Liver (tissue), 9 donors: ENCODE results near the gene ZC3H12C. TPM values are rescaled to one million over a fixed set of nuclear protein-coding genes. Genes with fewer than 3 reads are reported as not detected.

Experiments
- DNase-seq: peaks from one replicate; pipeline ENCODE4 v3.0.0-alpha.2; 2017; ENCODE audit warnings: low spot score
- H3K27ac ChIP-seq, 2 donors: one replicate each; pipeline ENCODE4 v1.7.0; 2013; ENCODE audit warnings: inconsistent platforms in 2 of 2, low read length in 2 of 2, control low read depth in 1 of 2, low read depth in 1 of 2, mild to moderate bottlenecking in 1 of 2
- H3K27me3 ChIP-seq, 4 donors: one replicate each; pipeline versions ENCODE4 v1.6.1 to v1.7.0; 2013; ENCODE audit warnings: low read length in 3 of 4, inconsistent platforms in 1 of 4, mild to moderate bottlenecking in 1 of 4, moderate library complexity in 1 of 4; ENCODE audit not compliant: control insufficient read depth in 4 of 4, insufficient read depth in 4 of 4
- H3K36me3 ChIP-seq, 4 donors: one replicate each; pipeline versions ENCODE4 v1.6.1 to v1.7.0; 2013; ENCODE audit warnings: low read length in 3 of 4, mild to moderate bottlenecking in 3 of 4, low read depth in 1 of 4, moderate library complexity in 1 of 4; ENCODE audit not compliant: control insufficient read depth in 4 of 4, insufficient read depth in 3 of 4
- H3K4me1 ChIP-seq, 4 donors: one replicate each; pipeline versions ENCODE4 v1.6.1 to v1.7.0; 2013; ENCODE audit warnings: low read length in 3 of 4, mild to moderate bottlenecking in 3 of 4, moderate library complexity in 1 of 4; ENCODE audit not compliant: control insufficient read depth in 4 of 4, insufficient read depth in 4 of 4
- H3K4me3 ChIP-seq, 3 donors: one replicate each; pipeline versions ENCODE4 v1.6.1 to v1.7.0; 2013; ENCODE audit warnings: low read length in 3 of 3, control low read depth in 1 of 3, low read depth in 1 of 3, mild to moderate bottlenecking in 1 of 3
- H3K9ac ChIP-seq, 2 donors: one replicate each; pipeline ENCODE4 v1.7.0; 2013; ENCODE audit warnings: low read length in 2 of 2, mild to moderate bottlenecking in 2 of 2, moderate library complexity in 2 of 2, control low read depth in 1 of 2, low read depth in 1 of 2
- H3K9me3 ChIP-seq, 4 donors: one replicate each; pipeline versions ENCODE4 v1.6.1 to v1.7.0; 2013; ENCODE audit warnings: low read length in 3 of 4; ENCODE audit not compliant: control insufficient read depth in 4 of 4
- EGR1 ChIP-seq, 2 donors: IDR thresholded peaks; 2 replicates each; pipeline ENCODE4 v1.6.1; 2016 to 2018; ENCODE audit warnings: antibody characterized with exemption in 2 of 2, low read depth in 2 of 2
- FOXA1 ChIP-seq: IDR thresholded peaks from 2 replicates; pipeline ENCODE4 v1.6.1; 2016; ENCODE audit warnings: antibody characterized with exemption
- FOXA2 ChIP-seq: IDR thresholded peaks from 2 replicates; pipeline ENCODE4 v1.6.1; 2016; ENCODE audit warnings: antibody characterized with exemption
- GABPA ChIP-seq, 2 donors: IDR thresholded peaks in 1 of 2; conservative IDR thresholded peaks in 1 of 2; 2 replicates each; pipeline ENCODE4 v1.6.1; 2016; ENCODE audit warnings: antibody characterized with exemption in 2 of 2, mild to moderate bottlenecking in 1 of 2, moderate library complexity in 1 of 2
- HNF4A ChIP-seq, 2 donors: conservative IDR thresholded peaks; 2 replicates each; pipeline ENCODE4 v1.6.1; 2016; ENCODE audit warnings: antibody characterized with exemption in 2 of 2, mild to moderate bottlenecking in 2 of 2
- HNF4G ChIP-seq: IDR thresholded peaks from 2 replicates; pipeline ENCODE4 v1.6.1; 2016; ENCODE audit warnings: antibody characterized with exemption
- JUND ChIP-seq, 2 donors: IDR thresholded peaks; 2 replicates each; pipeline ENCODE4 v1.6.1; 2016; ENCODE audit warnings: antibody characterized with exemption in 2 of 2
- NR2F2 ChIP-seq: IDR thresholded peaks from 2 replicates; pipeline ENCODE4 v1.6.1; 2016; ENCODE audit warnings: antibody characterized with exemption
- RAD21 ChIP-seq, 2 donors: IDR thresholded peaks; 2 replicates each; pipeline ENCODE4 v1.6.1; 2016; ENCODE audit warnings: antibody characterized with exemption in 2 of 2, mild to moderate bottlenecking in 2 of 2
- RXRA ChIP-seq, 2 donors: IDR thresholded peaks; 2 replicates each; pipeline ENCODE4 v1.6.1; 2017 to 2018; ENCODE audit warnings: antibody characterized with exemption in 2 of 2, mild to moderate bottlenecking in 1 of 2
- SP1 ChIP-seq: IDR thresholded peaks from 2 replicates; pipeline ENCODE4 v1.6.1; 2018; ENCODE audit warnings: antibody characterized with exemption, mild to moderate bottlenecking
- TAF1 ChIP-seq: conservative IDR thresholded peaks from 2 replicates; pipeline ENCODE4 v1.6.1; 2016; ENCODE audit warnings: antibody characterized with exemption, mild to moderate bottlenecking
- YY1 ChIP-seq: IDR thresholded peaks from 2 replicates; pipeline ENCODE4 v1.6.1; 2016; ENCODE audit warnings: antibody characterized with exemption, mild to moderate bottlenecking
- WGBS: extraction: QIAGEN DNeasy Blood & Tissue Kit; methylation state at CpG from one replicate; pipeline ENCODE4 v1.1.7; 2013; 5-methylcytosine and 5-hydroxymethylcytosine counted together
- polyA plus RNA-seq, 2 donors: library from polyadenylated mRNA; stranded (reverse) in 1 of 2; unstranded in 1 of 2; fragments of 200-250 nt in 1 of 2; fragments of >200 nt in 1 of 2; fragmentation: Nextera tagmentation in 1 of 2; extraction: Ambion mirVana in 1 of 2; gene quantifications; one replicate each; pipeline versions ENCODE4 v1.2.1 to v1.2.3, GENCODE V29; 2013 to 2015
- total RNA-seq, 2 donors: library from RNA; depleted of rRNA; stranded (reverse); fragments of >200 nt; gene quantifications; one replicate each; pipeline ENCODE4 v1.2.3, GENCODE V29; 2014
- TF ChIP-seq, protein P1 (sequence below): IDR thresholded peaks from 2 replicates; pipeline ENCODE4 v1.6.1; 2016; ENCODE audit warnings: antibody characterized with exemption
- TF ChIP-seq, protein P2 (sequence below): IDR thresholded peaks from 2 replicates; pipeline ENCODE4 v1.6.1; 2016; ENCODE audit warnings: antibody characterized with exemption
- TF ChIP-seq, protein P3 (sequence below): IDR thresholded peaks from 2 replicates; pipeline ENCODE4 v1.6.1; 2016; ENCODE audit warnings: antibody characterized with exemption
- TF ChIP-seq, protein P4 (sequence below): IDR thresholded peaks from 2 replicates; pipeline ENCODE4 v1.6.1; 2016; ENCODE audit warnings: antibody characterized with exemption, mild to moderate bottlenecking
- TF ChIP-seq, protein P5 (sequence below): fragments of 150-350 bp; IDR thresholded peaks from 2 replicates; pipeline ENCODE4 v1.5.1; 2017; ENCODE audit warnings: improper control_type of control experiment, low read depth, low read length; ENCODE audit not compliant: missing input control
- donor health status: healthy.
- donor health status: healthy.
- donor health status: healthy.
- donor health status: healthy.
- donor health status: healthy.

The ZC3H12C gene
- total and polyA plus RNA-seq, 4 donors = 0.92 to 9.6 (median 2.3) TPM

DNA sequence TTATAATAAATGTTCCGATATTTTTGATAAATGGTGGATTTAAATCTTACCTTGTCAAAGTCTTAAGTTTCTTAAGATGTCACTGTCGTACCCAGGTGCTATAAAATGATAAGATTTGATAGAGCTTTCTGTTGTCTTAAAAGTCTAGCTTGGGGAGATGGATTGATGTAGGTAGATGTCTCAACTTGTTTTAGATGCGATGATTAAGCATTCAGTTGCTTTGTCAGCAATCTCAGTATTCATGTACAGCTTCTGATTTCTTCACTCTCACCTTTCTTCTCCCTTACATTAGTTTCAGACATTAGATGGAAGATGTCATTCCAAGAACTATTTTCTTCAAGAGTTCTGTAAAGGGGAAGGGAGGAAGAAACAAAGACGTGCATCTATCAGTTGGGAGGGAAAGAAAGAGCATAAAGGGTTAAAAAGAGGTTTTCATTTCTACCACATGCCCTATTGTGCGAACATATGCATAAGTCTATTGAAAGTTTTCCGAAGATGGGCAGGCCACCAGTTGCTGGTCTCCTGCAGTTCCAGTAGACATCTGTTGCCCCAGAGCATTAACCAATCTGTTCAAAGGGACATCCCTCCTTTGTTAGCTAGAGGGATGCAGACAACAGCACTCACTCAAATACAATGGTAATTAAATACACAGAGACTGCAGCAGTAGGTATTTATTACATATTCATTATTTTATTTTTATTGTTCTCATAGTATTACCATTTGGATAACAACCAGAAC is 38.4 kb downstream of the ZC3H12C start:
- no peak overlapping the region for H3K9ac ChIP-seq
- H3K36me3 ChIP-seq = peaks cover 0 to under 1% (median 0%) of the 10 kb centered on the region in 4 donors
- no peak overlapping the region for H3K4me3 ChIP-seq
- DNase-seq = no peak
- H3K27ac ChIP-seq = no peak overlapping the region
- peaks cover 0 to 3% (median under 1%) of the 10 kb centered on the region in 4 donors for H3K4me1 ChIP-seq
- TF ChIP-seq EGR1 (IDR thresholded peaks at IDR 0.05; ENCODE audit: low read depth in 2 of 2) (no peak), HNF4A (conservative IDR thresholded peaks at IDR 0.05) (no peak), TAF1 (no peak), JUND (IDR thresholded peaks at IDR 0.05) (no peak), YY1 (no peak), RAD21 (IDR thresholded peaks at IDR 0.05) (no peak), HNF4G (no peak), SP1 (no peak), FOXA1 (no peak), RXRA (IDR thresholded peaks at IDR 0.05) (no peak), GABPA (IDR thresholded peaks at IDR 0.05 in 1 of 2, conservative IDR thresholded peaks at IDR 0.05 in 1 of 2) (no peak)
- TF ChIP-seq, protein P1, sequence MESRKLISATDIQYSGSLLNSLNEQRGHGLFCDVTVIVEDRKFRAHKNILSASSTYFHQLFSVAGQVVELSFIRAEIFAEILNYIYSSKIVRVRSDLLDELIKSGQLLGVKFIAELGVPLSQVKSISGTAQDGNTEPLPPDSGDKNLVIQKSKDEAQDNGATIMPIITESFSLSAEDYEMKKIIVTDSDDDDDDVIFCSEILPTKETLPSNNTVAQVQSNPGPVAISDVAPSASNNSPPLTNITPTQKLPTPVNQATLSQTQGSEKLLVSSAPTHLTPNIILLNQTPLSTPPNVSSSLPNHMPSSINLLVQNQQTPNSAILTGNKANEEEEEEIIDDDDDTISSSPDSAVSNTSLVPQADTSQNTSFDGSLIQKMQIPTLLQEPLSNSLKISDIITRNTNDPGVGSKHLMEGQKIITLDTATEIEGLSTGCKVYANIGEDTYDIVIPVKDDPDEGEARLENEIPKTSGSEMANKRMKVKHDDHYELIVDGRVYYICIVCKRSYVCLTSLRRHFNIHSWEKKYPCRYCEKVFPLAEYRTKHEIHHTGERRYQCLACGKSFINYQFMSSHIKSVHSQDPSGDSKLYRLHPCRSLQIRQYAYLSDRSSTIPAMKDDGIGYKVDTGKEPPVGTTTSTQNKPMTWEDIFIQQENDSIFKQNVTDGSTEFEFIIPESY = no peak
- TF ChIP-seq, protein P2, sequence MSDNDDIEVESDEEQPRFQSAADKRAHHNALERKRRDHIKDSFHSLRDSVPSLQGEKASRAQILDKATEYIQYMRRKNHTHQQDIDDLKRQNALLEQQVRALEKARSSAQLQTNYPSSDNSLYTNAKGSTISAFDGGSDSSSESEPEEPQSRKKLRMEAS = no peak
- TF ChIP-seq, protein P3, sequence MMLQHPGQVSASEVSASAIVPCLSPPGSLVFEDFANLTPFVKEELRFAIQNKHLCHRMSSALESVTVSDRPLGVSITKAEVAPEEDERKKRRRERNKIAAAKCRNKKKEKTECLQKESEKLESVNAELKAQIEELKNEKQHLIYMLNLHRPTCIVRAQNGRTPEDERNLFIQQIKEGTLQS = no peak
- no peaks in the 10 kb centered on the region for H3K27me3 ChIP-seq
- no peaks in the 10 kb centered on the region for H3K9me3 ChIP-seq
- 85% methylated on average over 6 of the region's 6 CpGs for WGBS

DNA sequence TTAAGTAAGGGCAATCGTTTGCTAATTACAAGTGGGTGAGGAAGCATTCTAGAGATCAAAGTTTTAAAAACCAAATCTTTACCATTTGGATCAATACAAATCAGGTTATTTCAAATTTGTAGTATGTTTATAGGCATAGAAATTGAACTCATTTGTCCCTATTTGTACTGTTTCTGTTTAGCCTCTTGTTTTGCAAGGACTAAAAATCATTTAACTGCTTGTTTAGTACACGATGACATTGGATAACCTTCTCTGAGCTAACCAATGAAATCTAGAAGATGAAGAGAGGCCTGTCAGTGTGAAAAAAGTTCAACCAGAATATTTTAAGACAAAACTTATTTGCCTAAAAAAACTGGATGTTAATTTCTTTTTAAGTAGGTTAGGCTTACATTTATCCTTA is 40.0 kb downstream of the ZC3H12C start:
- Histone ChIP-seq H3K9me3 (no peaks in the 10 kb centered on the region), H3K4me3 (no peak overlapping the region), H3K36me3 (peaks cover 0 to 7% (median 2%) of the 10 kb centered on the region in 4 donors), H3K27me3 (no peaks in the 10 kb centered on the region), H3K4me1 (peaks cover 0 to 3% (median under 1%) of the 10 kb centered on the region in 4 donors), H3K27ac (no peak overlapping the region), H3K9ac (no peak overlapping the region)
- DNase-seq = no peak
- TF ChIP-seq, protein P1 = no peak
- TF ChIP-seq NR2F2 = no peak
- TF ChIP-seq, protein P4, sequence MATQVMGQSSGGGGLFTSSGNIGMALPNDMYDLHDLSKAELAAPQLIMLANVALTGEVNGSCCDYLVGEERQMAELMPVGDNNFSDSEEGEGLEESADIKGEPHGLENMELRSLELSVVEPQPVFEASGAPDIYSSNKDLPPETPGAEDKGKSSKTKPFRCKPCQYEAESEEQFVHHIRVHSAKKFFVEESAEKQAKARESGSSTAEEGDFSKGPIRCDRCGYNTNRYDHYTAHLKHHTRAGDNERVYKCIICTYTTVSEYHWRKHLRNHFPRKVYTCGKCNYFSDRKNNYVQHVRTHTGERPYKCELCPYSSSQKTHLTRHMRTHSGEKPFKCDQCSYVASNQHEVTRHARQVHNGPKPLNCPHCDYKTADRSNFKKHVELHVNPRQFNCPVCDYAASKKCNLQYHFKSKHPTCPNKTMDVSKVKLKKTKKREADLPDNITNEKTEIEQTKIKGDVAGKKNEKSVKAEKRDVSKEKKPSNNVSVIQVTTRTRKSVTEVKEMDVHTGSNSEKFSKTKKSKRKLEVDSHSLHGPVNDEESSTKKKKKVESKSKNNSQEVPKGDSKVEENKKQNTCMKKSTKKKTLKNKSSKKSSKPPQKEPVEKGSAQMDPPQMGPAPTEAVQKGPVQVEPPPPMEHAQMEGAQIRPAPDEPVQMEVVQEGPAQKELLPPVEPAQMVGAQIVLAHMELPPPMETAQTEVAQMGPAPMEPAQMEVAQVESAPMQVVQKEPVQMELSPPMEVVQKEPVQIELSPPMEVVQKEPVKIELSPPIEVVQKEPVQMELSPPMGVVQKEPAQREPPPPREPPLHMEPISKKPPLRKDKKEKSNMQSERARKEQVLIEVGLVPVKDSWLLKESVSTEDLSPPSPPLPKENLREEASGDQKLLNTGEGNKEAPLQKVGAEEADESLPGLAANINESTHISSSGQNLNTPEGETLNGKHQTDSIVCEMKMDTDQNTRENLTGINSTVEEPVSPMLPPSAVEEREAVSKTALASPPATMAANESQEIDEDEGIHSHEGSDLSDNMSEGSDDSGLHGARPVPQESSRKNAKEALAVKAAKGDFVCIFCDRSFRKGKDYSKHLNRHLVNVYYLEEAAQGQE = no peak
- no peak for TF ChIP-seq EGR1 (IDR thresholded peaks at IDR 0.05; ENCODE audit: low read depth in 2 of 2)
- peak; percentile 64 to 87 for TF ChIP-seq RXRA (IDR thresholded peaks at IDR 0.05)
- TF ChIP-seq JUND (IDR thresholded peaks at IDR 0.05) = no peak
- TF ChIP-seq, protein P3 = no peak
- no peak for TF ChIP-seq FOXA2
- TF ChIP-seq YY1 = no peak
- TF ChIP-seq, protein P2 = no peak
- peak; percentile 10 to 34 for TF ChIP-seq HNF4A (conservative IDR thresholded peaks at IDR 0.05)
- no peak for TF ChIP-seq HNF4G
- TF ChIP-seq SP1 = peak; percentile 40
- TF ChIP-seq TAF1 = no peak
- TF ChIP-seq, protein P5, sequence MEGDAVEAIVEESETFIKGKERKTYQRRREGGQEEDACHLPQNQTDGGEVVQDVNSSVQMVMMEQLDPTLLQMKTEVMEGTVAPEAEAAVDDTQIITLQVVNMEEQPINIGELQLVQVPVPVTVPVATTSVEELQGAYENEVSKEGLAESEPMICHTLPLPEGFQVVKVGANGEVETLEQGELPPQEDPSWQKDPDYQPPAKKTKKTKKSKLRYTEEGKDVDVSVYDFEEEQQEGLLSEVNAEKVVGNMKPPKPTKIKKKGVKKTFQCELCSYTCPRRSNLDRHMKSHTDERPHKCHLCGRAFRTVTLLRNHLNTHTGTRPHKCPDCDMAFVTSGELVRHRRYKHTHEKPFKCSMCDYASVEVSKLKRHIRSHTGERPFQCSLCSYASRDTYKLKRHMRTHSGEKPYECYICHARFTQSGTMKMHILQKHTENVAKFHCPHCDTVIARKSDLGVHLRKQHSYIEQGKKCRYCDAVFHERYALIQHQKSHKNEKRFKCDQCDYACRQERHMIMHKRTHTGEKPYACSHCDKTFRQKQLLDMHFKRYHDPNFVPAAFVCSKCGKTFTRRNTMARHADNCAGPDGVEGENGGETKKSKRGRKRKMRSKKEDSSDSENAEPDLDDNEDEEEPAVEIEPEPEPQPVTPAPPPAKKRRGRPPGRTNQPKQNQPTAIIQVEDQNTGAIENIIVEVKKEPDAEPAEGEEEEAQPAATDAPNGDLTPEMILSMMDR = no peak
- no peak for TF ChIP-seq FOXA1
- no peak for TF ChIP-seq GABPA (IDR thresholded peaks at IDR 0.05 in 1 of 2, conservative IDR thresholded peaks at IDR 0.05 in 1 of 2)
- TF ChIP-seq RAD21 (IDR thresholded peaks at IDR 0.05) = peak in 1 of 2 donors; percentile 4
- 40% methylated on average over 2 of the region's 2 CpGs for WGBS
